Erythroblast (primary cell): ENCODE data around the gene STARD6.

ENCODE experiments used
- GATA1 ChIP-seq: IDR thresholded peaks from 2 replicates; pipeline ENCODE4 v1.6.1; 2011; ENCODE audit warnings: low read depth, mild to moderate bottlenecking, control low read depth, low read length, moderate library complexity
- POLR2A ChIP-seq: IDR thresholded peaks from 2 replicates; pipeline ENCODE4 v1.6.1; 2011; ENCODE audit warnings: mild to moderate bottlenecking, low read length

- no peak for TF ChIP-seq POLR2A
- no peak for TF ChIP-seq GATA1
Measured at GRCh38 chr18:54335638-54336173, 22.0 kb downstream of the STARD6 start.
